Esophagus muscularis mucosa (tissue), 3 donors: Measurements from ENCODE around the gene GOLGA2.

Source experiments
- CTCF ChIP-seq, 3 experiments: fragments of 200-600 bp in 2 of 3; fragments of 450-650 bp in 1 of 3; sonication (generic) in 2 of 3; IDR thresholded peaks; one replicate each; pipeline ENCODE4 v1.5.1; 2017 to 2019; ENCODE audit warnings: antibody characterized with exemption in 3 of 3, mild to moderate bottlenecking in 2 of 3, moderate library complexity in 1 of 3
- POLR2A ChIP-seq: fragments of 450-650 bp; IDR thresholded peaks from one replicate; pipeline ENCODE4 v1.6.1; 2017; ENCODE audit warnings: antibody characterized with exemption, moderate library complexity, mild to moderate bottlenecking, low read depth
- POLR2AphosphoS5 ChIP-seq, 2 donors: sonication (generic); formaldehyde crosslinking; IDR thresholded peaks; one replicate each; pipeline ENCODE4 v1.6.1; 2017; ENCODE audit warnings: antibody characterized with exemption in 2 of 2

- no peak for TF ChIP-seq CTCF (IDR thresholded peaks at IDR 0.05)
- TF ChIP-seq POLR2AphosphoS5 (IDR thresholded peaks at IDR 0.05) = no peak
- no peak for TF ChIP-seq POLR2A
Measured at GRCh38 chr9:128214571-128215490, 61.0 kb downstream of the GOLGA2 start.
